Stimulated activated CD4-positive, alpha-beta T cell treated with anti-CD3 and anti-CD28 coated beads, Interleukin-12 subunit alpha, Interleukin-12 subunit beta, amount 100 ng/mL, for 24 hours (primary cell): ENCODE measurements around the gene PRPF6.

Experiments
- DNase-seq, 2 experiments: peaks; one replicate each; pipeline ENCODE4 v3.0.0-alpha.2; 2020; ENCODE audit warnings: low read depth in 2 of 2

PRPF6 gene

GRCh38 chr20:63945921-63946920 lies 34.7 kb upstream of the PRPF6 start:
- no peak for DNase-seq

DNA sequence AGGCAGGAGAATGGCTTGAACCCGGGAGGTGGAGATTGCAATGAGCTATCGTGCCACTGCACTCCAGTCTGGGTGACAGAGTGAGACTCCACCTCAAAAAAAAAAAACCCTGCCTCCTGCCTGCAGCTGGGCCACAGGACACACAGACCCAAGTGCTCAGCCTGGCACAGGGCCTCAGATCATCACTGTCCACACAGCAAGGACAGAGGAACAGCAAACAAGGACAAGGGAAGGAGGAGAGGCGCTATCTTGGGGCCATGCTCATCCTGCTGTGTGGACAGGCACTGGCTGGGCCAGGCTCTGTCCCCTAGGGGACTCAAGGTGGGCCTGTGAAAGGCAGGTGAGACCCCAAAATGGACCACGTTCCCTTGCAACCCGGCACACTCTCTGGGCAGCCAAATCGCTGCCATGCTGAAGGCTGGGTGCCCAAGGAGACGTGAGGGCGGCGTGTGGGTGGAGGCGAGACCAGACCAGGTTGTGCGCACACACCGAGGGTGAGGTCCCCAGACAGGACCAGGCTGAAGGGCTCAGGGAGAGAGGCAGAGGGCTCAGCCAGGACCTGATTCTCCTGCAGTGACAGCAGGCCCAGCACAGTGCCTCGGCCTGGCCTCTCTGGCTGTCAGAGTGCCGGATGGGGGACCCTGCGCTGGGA lies 33.8 kb upstream of the PRPF6 start:
- DNase-seq: no peak

DNA sequence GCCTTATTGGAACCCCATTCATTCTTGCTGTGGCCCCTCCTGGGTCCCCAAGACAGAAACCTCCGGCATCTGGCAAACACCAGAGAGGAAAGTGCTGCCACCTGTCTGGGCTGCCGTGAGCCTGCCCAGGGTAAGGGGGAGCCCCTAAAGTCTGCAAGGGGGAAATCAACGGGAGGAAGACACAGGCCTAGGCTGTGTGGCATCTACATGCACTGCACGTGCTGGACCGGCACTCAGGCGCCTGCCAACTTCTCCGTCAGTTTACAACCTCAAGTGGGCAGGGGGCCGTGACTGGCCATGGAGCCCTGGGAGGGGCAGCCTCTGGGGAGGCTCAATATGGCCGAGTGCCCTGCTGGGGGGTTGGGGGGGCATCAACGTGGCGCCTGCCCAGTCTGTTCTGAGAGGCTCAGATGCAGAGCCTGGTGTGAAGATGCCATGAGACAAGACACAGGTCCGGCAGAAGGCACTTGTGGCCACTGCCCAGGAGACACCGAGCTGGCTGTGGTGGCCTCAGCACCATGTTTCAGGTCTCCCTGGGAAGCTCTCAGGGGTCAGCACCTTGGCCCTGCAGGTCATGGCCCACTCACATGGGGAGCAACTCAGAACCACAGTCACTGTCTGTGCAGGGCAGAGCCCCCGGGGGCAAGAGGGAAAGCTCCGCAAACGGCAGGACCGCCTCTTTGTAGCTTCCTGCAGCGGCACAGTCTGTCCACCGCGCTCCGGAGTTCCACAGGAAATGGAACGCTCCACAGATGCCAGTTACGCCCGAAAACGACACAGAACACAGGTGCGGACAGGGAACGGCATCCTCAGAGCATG lies 33.1 kb upstream of the PRPF6 start:
- no peak for DNase-seq

- no peak for DNase-seq
These were observed 30.1 kb upstream of the PRPF6 start for GRCh38 chr20:63950701-63951397.

- no peak for DNase-seq
These were observed 29.3 kb upstream of the PRPF6 start for GRCh38 chr20:63951398-63952209.

DNA sequence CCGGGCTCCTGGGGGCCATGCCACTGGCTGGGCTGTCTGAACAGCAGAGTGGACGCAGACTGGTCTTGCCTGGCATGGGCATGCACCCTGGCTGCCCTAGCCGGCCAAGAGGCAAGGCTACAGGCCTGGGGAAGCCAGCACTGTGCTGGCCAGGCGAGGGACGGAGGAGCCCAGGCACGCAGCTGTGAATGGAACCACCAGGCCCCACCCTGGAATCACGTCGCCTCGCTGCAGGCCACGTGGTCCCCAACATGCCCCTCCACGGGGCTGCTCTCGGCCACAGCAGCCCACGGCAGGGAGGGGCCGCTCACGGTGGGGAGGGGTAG lies 28.8 kb upstream of the PRPF6 start:
- DNase-seq: no peak

GRCh38 chr20:63952769-63953168 lies 28.2 kb upstream of the PRPF6 start:
- DNase-seq: no peak

DNA sequence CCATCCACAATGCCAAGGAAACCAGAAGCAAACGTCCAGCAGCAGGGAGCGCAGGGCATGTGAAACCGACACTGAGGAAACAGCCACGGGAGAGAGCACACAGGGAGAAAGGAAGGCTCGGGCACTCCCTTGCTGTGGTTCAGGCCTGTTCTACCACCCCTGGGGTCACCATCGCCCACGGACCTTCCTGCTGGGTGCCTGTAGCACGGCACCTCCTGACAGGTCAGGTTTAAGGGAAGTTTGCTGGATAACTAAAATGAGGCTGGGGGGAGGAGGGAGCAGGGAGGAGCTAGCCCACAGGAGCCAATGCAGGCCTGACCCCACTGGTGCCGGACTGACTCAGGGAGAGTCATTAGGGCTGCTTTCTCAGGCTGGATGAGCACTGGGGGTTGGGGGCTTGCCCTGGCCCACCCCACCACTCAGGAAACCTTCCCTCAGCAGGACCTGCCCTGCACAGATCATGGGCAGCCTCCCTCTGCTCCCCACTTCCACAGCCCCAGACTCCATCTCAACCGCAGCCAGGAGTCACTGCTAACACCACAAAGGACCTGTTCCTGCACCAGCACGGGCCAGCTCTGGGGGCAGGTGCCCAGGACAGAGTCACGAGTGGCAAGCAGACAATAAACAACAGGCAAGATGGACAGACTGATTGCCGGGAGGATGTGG lies 27.0 kb upstream of the PRPF6 start:
- no peak for DNase-seq

- no peak for DNase-seq
These were observed 25.6 kb upstream of the PRPF6 start for GRCh38 chr20:63955281-63955826.

- DNase-seq: peak; percentile 74 to 86
These were observed 24.9 kb upstream of the PRPF6 start, which contains the start of gene UCKL1 for GRCh38 chr20:63955827-63956663. Gene UCKL1 (minus strand): TSS chr20:63956416. CDS start chr20:63956372, 44 bp downstream.

GRCh38 chr20:63956664-63957003 lies 24.3 kb upstream of the PRPF6 start:
- no peak for DNase-seq

GRCh38 chr20:63957004-63957689 lies 23.8 kb upstream of the PRPF6 start:
- peak; percentile 49 to 67 for DNase-seq

DNA sequence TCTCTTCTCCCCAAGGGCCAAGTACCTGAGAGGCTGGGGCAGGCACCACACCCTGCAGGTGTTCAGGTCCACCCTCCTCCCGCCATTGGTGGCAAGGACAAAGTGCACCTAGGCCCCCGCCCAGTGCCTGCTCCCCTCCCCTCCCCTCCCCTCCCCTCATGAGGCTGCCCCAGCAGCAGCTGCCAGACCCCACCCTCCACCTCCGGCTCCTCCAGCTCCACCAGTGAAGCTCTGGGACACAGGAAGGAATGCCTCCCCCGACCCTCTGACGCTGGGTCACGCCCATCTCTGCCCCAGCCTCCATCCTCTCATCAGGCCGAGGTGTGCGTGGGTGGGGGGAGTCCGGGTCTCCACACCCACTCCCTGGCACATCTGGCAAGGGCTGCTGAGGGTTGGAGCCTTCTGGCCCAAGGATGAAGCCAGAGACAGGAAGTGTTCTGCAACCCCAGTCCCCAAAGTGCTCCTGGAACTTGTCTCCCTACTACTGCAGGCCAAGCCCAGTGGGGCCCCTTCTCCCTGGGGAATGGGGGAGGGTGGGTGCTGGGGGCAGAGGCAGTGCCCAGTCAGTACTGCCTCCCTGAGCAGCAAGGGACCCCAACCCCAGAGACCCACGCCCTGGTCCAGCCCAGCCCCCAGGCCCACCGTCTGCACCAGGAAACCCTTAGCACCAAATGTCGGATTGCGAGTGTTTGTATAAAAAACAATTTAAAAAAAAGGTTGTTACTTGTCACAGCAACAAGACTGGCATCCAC lies 23.1 kb upstream of the PRPF6 start:
- DNase-seq: peak in 1 of 2 experiments; percentile 46

DNA sequence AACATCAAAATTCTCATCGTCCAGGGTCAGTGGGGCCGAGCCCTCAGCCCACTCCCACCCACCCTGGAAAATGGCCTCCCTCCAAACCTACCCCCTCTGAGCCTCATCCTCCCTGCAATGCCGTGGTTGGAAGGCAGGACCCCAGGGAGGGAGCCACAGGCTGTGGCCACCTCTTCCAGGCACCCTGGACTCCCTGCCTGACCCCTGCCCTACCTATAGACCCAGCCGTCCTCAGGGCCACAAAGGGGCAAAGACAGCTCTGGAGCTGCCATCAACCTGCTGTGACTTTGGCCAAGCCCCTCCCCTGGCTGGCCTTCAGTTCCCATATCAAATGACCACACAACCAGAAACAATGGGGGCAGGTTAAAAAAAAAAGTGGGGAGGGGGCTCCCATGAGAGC lies 22.5 kb upstream of the PRPF6 start:
- DNase-seq: no peak

GRCh38 chr20:63958964-63959698 lies 21.8 kb upstream of the PRPF6 start:
- DNase-seq: no peak

DNA sequence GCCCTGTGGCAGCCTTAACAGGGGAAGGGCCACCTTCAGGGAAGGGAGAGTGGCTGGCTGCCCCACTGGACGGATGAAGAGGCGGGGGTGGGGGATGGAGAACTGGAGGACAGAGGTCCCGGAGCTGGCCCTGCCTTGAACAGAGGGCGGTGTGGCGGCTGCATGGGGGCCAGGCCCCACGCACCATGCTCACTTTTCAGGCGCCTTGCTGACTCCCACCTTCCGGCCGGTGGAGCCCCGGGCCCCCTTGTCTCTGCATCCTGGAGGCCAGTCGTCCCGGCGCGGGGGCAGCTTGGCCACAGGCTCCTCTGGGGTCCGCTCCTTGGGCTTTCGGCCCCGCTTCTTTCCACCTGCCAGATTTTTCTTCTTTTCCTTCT lies 21.2 kb upstream of the PRPF6 start:
- DNase-seq: no peak
